ENCODE measurements around the gene DDN. TPM values are rescaled to one million over a fixed set of nuclear protein-coding genes. Genes with fewer than 3 reads are reported as not detected.

The DDN gene
- total RNA-seq, 2 experiments from 2014 or later: 0.20 to 0.30 TPM

GRCh38 chr12:48980953-48981756 lies 18.0 kb downstream of the DDN start:
- H3K27me3 Mint-ChIP-seq: peaks cover 75% of the 10 kb centered on the region
- peak; percentile 74 for DNase-seq
- no peaks in the 10 kb centered on the region for H3K36me3 Mint-ChIP-seq
- no peaks in the 10 kb centered on the region for H3K9me3 Mint-ChIP-seq
- ATAC-seq (ENCODE audit: low read depth): peak; percentile 34
- peaks cover 51% of the 10 kb centered on the region for H3K4me1 Mint-ChIP-seq
- H3K4me3 Mint-ChIP-seq: peak overlapping the region; percentile 80
- H3K27ac Mint-ChIP-seq: peak overlapping the region; percentile 83
- POLR2A ChIA-PET: interaction anchor here (1.3 to 3.1 kb wide), 6 partner anchors 12 to 149 kb away, joined by 3 to 12 read pairs (median 4); partner anchors contain the start of gene FKBP11

- H3K36me3 Mint-ChIP-seq: no peaks in the 10 kb centered on the region
- peaks cover 51% of the 10 kb centered on the region for H3K4me1 Mint-ChIP-seq
- peak overlapping the region; percentile 83 for H3K27ac Mint-ChIP-seq
- peak overlapping the region; percentile 80 for H3K4me3 Mint-ChIP-seq
- POLR2A ChIA-PET: interaction anchor here (1.1 to 3.8 kb wide), 12 partner anchors 8 to 150 kb away, joined by 3 to 15 read pairs (median 4); partner anchors contain the start of genes ARF3, DDN and FKBP11
- H3K9me3 Mint-ChIP-seq: no peaks in the 10 kb centered on the region
- ATAC-seq (ENCODE audit: low read depth): peak; percentile 21
- peak; percentile 69 for DNase-seq
- H3K27me3 Mint-ChIP-seq: peaks cover 76% of the 10 kb centered on the region
Measured at GRCh38 chr12:48980389-48980952, 18.7 kb downstream of the DDN start.

- H3K4me3 Mint-ChIP-seq: peak overlapping the region; percentile 80
- H3K36me3 Mint-ChIP-seq: no peaks in the 10 kb centered on the region
- POLR2A ChIA-PET: interaction anchor here (0.6 to 3.8 kb wide), 14 partner anchors 9 to 151 kb away, joined by 3 to 15 read pairs (median 5); partner anchors contain the start of genes ARF3, DDN, FKBP11 and RND1
- H3K27me3 Mint-ChIP-seq: peaks cover 76% of the 10 kb centered on the region
- H3K27ac Mint-ChIP-seq: peak overlapping the region; percentile 83
- H3K4me1 Mint-ChIP-seq: peaks cover 51% of the 10 kb centered on the region
- peak; percentile 41 for ATAC-seq (ENCODE audit: low read depth)
- DNase-seq: peak; percentile 75
- no peaks in the 10 kb centered on the region for H3K9me3 Mint-ChIP-seq
Measured at GRCh38 chr12:48979602-48980388, 19.4 kb downstream of the DDN start.

GRCh38 chr12:48978741-48979601 lies 20.2 kb downstream of the DDN start:
- peak overlapping the region; percentile 80 for H3K4me3 Mint-ChIP-seq
- no peaks in the 10 kb centered on the region for H3K36me3 Mint-ChIP-seq
- H3K9me3 Mint-ChIP-seq: no peaks in the 10 kb centered on the region
- H3K27ac Mint-ChIP-seq: peak overlapping the region; percentile 83
- peak; percentile 1 for ATAC-seq (ENCODE audit: low read depth)
- H3K27me3 Mint-ChIP-seq: peaks cover 77% of the 10 kb centered on the region
- no peak for DNase-seq
- H3K4me1 Mint-ChIP-seq: peaks cover 51% of the 10 kb centered on the region
- POLR2A ChIA-PET: interaction anchor here (0.6 to 3.8 kb wide), 15 partner anchors 9 to 152 kb away, joined by 3 to 15 read pairs (median 4); partner anchors contain the start of genes ARF3, DDX23, FKBP11 and RND1

- peak within 1 kb of the TSS; percentile 83 for H3K27ac Mint-ChIP-seq
Measured at GRCh38 chr12:48978291-48978740, 20.9 kb downstream of the DDN start, which contains the start of gene WNT1. Gene WNT1, plus strand, starts transcription at chr12:48978322. Its CDS starts 329 bp downstream, at chr12:48978651.

GRCh38 chr12:48977290-48978281 lies 21.6 kb downstream of the DDN start:
- Mint-ChIP-seq H3K9me3 (no peaks in the 10 kb centered on the region), H3K4me3 (peak overlapping the region; percentile 42), H3K4me1 (peaks cover 45% of the 10 kb centered on the region), H3K27ac (no peak overlapping the region), H3K27me3 (peaks cover 78% of the 10 kb centered on the region), H3K36me3 (no peaks in the 10 kb centered on the region)
- DNase-seq (peak; percentile 89), ATAC-seq (ENCODE audit: low read depth) (peak; percentile 32)
- POLR2A ChIA-PET: interaction anchor here (1.0 to 3.8 kb wide), 5 partner anchors 8 to 89 kb away, joined by 3 to 15 read pairs (median 4); partner anchors contain the start of gene ARF3

More at GRCh38 chr12:48978291-48978740, 20.9 kb downstream of the DDN start, which contains the start of gene WNT1:
- POLR2A ChIA-PET: interaction anchor here (0.7 to 3.8 kb wide), 6 partner anchors 9 to 126 kb away, joined by 3 to 15 read pairs (median 4); partner anchors contain the start of genes ARF3 and DDX23
- Mint-ChIP-seq H3K4me1 (peaks cover 46% of the 10 kb centered on the region), H3K9me3 (no peaks in the 10 kb centered on the region), H3K27me3 (peaks cover 76% of the 10 kb centered on the region), H3K4me3 (peak within 1 kb of the TSS; percentile 80), H3K36me3 (no peaks in the 10 kb centered on the region)
- peak; percentile 61 for DNase-seq
- ATAC-seq (ENCODE audit: low read depth): peak; percentile 7

- ATAC-seq (ENCODE audit: low read depth) (no peak), DNase-seq (peak; percentile 58)
- no peak overlapping the region for H3K27ac Mint-ChIP-seq
- peaks cover 30% of the 10 kb centered on the region for H3K4me1 Mint-ChIP-seq
- H3K36me3 Mint-ChIP-seq: no peaks in the 10 kb centered on the region
- POLR2A ChIA-PET: no interaction called here
- H3K9me3 Mint-ChIP-seq: no peaks in the 10 kb centered on the region
- H3K27me3 Mint-ChIP-seq: peaks cover 87% of the 10 kb centered on the region
- no peak overlapping the region for H3K4me3 Mint-ChIP-seq
Measured at GRCh38 chr12:48973941-48974673, 25.1 kb downstream of the DDN start.

- Mint-ChIP-seq H3K9me3 (no peaks in the 10 kb centered on the region), H3K36me3 (no peaks in the 10 kb centered on the region), H3K27me3 (peaks cover 83% of the 10 kb centered on the region), H3K4me3 (no peak overlapping the region), H3K4me1 (peaks cover 25% of the 10 kb centered on the region), H3K27ac (no peak overlapping the region)
- ATAC-seq (ENCODE audit: low read depth): no peak
- POLR2A ChIA-PET: no interaction called here
- peak; percentile 30 for DNase-seq
Measured at GRCh38 chr12:48973531-48973930, 25.6 kb downstream of the DDN start.

GRCh38 chr12:48972952-48973483 lies 26.2 kb downstream of the DDN start:
- H3K27me3 Mint-ChIP-seq: peaks cover 87% of the 10 kb centered on the region
- H3K4me3 Mint-ChIP-seq: no peak overlapping the region
- DNase-seq (no peak), ATAC-seq (ENCODE audit: low read depth) (no peak)
- POLR2A ChIA-PET: no interaction called here
- H3K9me3 Mint-ChIP-seq: no peaks in the 10 kb centered on the region
- no peaks in the 10 kb centered on the region for H3K36me3 Mint-ChIP-seq
- peaks cover 25% of the 10 kb centered on the region for H3K4me1 Mint-ChIP-seq
- H3K27ac Mint-ChIP-seq: no peak overlapping the region

GRCh38 chr12:48972213-48972951 lies 26.8 kb downstream of the DDN start:
- Mint-ChIP-seq H3K4me3 (peak overlapping the region; percentile 79), H3K9me3 (no peaks in the 10 kb centered on the region), H3K4me1 (peaks cover 20% of the 10 kb centered on the region), H3K27me3 (peaks cover 85% of the 10 kb centered on the region), H3K36me3 (no peaks in the 10 kb centered on the region), H3K27ac (no peak overlapping the region)
- ATAC-seq (ENCODE audit: low read depth) (peak; percentile 28), DNase-seq (peak; percentile 44)
- POLR2A ChIA-PET: interaction anchor here (0.6 kb wide), 1 partner anchor 81 kb away, joined by 4 read pairs; no protein-coding TSS in a partner anchor
